Activated T-cell treated with anti-CD3 and anti-CD28 coated beads for 4 hours (primary cell): ENCODE results near the gene RAD9A.

Experiments
- DNase-seq: peaks from one replicate; pipeline ENCODE4 v3.0.0-alpha.2; 2020

Gene RAD9A

GRCh38 chr11:67429038-67429668, 37.4 kb downstream of the RAD9A start:
- no peak for DNase-seq

DNA sequence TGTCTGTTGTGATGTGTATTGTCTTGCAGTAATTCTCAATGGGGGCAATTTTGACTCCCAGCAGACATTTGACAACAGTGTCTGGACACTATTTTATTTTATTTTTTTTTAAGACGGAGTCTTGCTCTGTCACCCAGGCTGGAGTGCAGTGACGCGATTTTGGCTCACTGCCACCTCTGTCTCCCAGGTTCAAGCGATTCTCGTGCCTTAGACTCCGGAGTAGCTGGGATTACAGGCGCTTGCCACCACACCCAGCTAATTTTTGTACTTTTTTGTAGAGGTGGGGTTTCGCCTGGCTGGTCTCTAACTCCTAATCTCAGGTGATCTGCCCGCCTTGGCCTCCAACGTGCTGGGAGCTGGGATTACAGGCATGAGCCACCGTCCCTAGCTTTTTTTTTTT, 37.9 kb downstream of the RAD9A start:
- no peak for DNase-seq

DNA sequence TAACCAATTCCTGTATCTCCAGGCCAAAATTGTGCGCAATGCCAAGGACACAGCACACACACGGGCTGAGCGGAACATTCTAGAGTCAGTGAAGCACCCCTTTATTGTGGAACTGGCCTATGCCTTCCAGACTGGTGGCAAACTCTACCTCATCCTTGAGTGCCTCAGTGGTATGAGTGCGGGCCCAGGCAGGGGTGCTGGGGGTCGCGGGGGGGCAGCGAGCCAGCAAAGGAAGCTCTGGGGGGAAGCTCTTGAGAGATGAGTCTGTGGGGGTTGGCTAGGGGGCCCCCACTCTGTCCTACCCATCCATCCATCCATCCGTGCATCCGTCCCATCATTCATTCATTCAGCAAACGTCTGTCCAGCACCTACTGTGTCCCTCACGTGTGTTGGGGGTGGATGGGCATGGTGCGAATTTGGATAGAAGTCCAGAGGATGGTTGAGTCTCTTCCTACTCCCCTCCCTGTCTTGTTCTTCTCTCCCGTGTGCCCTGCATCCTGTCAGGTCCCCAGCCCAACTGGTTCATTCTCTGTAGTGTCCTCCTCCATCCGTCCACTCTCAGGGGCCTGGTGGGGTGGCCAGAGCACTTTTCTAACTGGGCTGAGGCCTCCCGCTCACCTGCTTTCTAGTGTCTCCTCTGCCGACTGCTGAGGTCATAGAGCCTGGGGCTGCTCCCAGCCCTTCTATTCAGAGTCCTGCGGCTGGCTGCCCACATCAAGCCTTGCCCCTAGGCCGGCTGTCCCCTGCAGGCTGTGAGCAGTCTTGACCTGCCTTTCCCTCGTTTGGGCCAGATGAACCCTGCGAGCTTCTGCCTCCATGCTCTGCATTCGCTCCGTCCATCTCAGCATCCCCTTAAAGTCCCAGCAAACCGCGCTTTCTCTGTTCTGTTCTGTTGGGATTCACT, 39.8 kb downstream of the RAD9A start:
- no peak for DNase-seq

DNA sequence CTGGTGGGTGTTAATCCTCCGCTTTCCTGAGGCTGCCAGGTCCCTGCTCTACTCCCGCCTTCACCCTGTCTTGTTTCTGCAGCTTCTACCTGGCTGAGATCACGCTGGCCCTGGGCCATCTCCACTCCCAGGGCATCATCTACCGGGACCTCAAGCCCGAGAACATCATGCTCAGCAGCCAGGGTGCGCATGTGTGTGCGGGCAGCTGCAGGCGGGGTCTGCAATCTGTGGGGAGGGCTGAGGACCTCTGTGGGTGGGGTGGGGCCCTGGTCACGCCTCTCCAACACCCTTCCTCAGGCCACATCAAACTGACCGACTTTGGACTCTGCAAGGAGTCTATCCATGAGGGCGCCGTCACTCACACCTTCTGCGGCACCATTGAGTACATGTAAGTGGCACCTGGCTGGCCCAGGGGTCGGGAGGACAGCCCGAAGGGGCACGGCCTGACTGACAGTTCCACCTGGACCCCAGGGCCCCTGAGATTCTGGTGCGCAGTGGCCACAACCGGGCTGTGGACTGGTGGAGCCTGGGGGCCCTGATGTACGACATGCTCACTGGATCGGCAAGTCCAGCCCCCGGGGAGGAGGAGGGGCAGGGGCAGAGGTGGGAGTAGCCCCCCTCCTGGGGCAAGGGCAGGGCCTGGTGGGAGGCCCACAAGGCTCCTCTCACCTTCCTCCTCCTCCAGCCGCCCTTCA, 41.0 kb downstream of the RAD9A start:
- no peak for DNase-seq

DNA sequence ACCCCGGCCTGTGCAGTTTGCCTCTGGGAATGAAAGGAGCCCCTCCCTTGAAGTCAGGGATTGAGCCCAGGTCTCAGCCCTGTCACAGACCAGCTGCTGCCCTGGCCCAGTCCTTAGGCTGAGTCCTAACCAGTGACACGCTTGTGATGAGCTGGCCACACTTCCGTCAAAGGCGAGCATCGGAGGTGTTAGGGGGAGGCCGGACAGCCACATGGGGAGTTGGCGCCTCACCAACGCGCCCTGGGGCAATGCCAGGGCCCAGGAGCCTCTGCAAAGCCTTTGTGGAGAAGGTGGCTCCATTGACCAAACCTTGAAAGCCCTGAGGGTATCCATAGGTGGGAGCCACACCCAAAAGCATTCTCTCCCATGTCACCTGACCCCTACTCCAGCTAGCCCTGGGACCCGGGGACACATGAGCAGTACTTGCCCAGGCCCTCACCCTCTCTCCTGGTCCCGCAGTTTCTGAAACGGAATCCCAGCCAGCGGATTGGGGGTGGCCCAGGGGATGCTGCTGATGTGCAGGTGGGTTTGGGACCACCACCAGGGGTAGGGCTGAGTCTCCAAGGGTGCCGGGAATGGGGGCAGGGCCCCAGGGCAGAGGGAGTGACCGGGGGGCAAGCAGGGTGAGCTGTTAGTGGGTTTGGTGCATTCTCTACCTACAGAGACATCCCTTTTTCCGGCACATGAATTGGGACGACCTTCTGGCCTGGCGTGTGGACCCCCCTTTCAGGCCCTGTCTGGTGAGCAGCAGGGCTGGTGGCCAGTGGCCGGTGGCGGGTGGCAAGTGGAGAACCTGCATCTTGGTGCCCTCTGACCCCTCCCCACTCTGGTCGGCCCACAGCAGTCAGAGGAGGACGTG, 42.0 kb downstream of the RAD9A start:
- DNase-seq: no peak

GRCh38 chr11:67434395-67434881, 42.7 kb downstream of the RAD9A start:
- DNase-seq: no peak

DNA sequence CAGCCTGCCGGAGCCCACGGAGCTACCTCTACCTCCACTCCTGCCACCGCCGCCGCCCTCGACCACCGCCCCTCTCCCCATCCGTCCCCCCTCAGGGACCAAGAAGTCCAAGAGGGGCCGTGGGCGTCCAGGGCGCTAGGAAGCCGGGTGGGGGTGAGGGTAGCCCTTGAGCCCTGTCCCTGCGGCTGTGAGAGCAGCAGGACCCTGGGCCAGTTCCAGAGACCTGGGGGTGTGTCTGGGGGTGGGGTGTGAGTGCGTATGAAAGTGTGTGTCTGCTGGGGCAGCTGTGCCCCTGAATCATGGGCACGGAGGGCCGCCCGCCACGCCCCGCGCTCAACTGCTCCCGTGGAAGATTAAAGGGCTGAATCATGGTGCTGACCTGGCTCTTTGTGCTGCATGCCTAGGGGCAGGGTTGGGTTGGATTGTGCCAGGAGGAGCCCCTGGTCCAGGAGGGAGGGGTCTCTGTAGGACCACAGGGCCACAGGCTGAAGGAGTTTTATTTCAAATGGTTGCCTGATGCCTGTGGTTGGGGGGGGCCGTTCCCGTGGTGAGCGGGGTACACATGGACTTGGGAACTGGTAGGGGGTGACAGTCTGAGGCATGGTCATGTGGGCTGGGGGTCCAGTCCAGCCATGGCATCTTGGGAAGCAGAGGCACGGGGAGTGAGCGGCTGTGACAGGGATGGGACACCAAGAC, 43.4 kb downstream of the RAD9A start:
- no peak for DNase-seq

- no peak for DNase-seq
These were observed 44.1 kb downstream of the RAD9A start for GRCh38 chr11:67435727-67436458.

DNA sequence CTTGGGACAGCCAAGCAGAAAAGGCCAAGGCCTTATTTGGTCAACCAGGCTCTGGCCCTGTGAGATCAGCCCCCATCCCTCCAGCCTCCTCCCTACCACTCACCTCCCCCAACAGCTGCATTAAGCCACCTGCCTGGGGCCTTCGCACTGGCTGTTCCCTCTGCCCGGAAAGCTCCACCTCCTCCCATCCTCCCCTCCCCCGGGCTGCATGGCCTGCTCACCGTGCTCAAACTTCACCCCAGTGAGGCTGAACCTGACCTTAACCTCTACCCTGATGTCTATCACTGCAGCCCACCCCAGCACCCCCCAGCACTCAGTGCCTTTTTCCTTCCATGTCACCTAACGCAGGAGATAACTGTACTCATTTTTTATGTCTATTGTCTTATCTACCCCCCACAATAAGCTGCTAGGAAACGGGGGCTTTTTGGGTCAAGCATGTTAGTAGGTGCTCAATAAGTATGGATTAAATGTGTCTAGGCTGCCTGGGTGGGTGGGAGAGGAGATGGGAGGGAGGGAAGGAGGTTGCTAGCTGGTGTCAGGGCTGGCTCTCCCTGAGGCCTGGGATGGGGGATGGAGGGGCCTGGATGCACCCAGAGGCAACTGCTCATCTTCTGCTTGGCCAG, 44.8 kb downstream of the RAD9A start:
- DNase-seq: peak; percentile 54

DNA sequence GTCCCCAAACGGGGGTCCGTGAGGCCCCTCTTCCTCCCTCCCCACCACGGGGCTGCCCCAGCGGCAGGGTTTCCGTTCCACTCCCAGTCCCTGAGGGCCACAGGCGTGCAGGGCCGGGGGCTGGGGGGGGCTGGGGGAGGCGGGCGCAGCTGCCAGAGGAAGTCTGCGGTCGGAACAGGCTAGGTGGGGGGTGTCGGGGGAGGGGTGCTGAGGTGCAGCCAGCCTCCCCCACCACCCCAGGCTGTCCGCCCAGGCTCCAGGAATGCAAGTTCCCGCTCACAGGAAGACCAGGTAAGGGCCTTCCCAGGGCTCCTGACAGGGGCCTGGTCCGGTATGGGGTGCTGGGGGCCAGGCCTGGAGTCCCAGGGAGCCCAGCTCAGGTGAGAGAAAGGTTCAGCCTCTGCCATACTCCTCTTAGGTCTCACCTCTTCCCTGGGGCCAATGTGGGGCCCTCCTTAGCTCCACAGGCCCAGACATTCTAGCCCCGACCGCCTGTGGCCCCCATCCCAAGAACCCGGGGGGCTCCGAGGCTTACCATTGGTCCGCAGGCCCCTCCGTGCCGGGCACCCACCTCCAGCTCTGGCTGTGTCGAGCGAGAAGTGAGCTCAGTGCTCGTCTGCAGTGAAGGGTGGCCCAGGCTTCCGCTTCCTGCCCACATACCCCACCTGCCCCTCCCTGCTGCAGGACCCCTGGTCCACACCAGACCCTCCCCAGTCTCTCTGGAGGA, 45.5 kb downstream of the RAD9A start, which contains the start of gene PTPRCAP:
Gene PTPRCAP, minus strand, starts transcription at position 601 of the 727 bp plus-strand sequence. Its CDS starts 63 bp downstream, at position 538.
- peak; percentile 66 for DNase-seq

DNA sequence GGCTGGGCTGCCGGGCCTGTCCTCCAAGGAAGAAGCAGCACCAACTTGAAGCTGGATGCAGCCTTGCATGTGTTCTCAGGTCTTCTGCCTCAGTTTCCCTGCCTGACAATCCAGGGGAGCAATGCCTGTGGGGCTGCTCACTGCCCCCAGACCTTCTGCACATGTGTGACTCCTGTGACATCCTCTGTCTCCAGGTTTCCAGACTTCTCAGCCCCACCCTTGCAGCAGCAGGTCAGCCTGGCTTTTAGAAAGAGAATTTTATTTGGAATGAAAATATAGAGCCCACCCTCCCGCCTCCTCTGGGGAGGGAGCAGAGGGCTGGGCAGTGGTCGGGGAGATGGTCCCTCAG, 46.0 kb downstream of the RAD9A start:
- DNase-seq: no peak

GRCh38 chr11:67438158-67438902, 46.5 kb downstream of the RAD9A start:
- DNase-seq: peak; percentile 65

DNA sequence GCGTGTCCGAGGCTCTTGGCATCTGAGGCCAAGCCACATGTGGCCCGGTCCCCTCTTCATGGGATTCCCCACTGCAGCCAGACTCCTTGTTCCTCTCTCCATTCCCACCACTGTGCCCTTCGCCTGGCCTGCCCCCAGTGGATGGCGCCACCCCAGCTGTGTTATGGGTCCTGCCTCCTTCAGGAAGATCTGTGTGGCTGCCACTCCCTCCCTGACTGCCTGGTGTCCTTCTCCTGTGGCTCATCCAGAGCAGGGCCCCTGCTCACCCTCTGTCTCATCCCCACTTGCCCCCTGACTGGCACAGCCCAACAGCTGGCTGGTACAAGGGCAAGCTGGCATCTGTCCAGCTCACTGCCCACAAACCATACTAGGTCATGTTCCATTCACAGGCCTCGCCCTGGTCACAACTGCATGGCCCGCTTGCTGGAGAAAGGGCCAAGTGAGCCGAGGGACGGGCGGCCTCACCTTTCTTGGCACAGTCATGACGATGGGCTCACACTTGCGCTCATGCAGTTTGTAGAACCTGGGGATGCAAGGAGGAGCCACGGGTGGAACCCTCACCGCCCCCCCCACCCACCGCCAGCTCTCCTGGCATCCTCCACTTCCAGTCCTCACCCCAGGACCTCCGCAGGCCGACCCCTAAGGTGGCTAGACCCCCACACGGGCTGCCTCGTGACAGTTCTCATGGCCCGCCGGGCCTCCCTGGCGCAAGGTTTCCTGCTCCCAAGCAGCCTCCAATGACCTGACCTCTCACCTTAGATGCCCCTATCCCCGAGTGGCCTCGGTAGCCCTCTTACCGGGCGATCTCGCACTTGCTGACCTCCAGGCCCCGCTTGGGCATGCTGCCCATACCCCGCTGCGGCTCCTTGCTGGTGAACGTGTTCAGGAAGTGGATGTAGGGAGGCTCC, 47.8 kb downstream of the RAD9A start:
- no peak for DNase-seq

DNA sequence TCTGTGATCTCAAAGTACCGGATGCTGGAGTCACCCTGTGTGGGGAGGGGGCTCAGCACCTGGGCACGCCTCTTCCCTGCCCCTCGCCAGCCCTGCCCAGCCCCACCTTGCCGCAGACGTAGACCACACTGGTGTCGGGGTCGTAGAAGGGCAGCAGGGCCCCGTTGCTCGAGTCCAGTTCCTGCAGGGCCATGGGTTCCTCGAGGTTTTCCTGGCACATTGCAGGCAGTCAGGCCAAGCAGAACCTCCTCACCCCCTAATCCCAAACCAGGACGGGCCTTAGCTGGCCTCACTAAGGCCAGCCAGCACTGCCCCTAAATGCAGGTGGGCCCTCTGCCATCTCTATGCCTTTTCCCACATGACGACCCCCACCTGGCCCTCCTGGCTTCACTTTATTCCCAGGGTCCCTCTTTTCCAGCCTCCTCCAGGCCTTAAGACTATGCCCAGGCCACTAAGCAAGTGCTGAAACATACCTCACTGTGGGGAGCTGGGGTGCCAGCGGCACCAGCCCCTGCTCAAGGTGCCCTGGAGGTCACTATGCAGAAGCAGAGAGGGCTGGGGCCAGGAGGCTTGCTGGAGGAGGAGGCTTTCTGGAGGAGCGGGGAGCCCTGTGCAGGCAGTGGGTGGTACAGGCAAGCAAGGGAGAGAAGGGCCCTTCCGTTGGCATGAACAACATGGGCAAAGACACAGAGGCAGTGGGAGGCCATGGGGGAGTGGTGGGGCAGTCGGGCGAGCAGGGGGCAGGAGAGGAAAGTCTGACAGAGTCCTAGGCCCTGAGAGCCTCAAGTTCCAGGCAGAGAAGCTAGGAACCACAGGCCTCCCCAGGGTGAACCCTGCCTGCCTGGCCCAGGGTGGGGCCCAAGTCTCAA, 48.7 kb downstream of the RAD9A start:
- DNase-seq: no peak

- no peak for DNase-seq
These were observed 49.3 kb downstream of the RAD9A start for GRCh38 chr11:67441098-67441563.

DNA sequence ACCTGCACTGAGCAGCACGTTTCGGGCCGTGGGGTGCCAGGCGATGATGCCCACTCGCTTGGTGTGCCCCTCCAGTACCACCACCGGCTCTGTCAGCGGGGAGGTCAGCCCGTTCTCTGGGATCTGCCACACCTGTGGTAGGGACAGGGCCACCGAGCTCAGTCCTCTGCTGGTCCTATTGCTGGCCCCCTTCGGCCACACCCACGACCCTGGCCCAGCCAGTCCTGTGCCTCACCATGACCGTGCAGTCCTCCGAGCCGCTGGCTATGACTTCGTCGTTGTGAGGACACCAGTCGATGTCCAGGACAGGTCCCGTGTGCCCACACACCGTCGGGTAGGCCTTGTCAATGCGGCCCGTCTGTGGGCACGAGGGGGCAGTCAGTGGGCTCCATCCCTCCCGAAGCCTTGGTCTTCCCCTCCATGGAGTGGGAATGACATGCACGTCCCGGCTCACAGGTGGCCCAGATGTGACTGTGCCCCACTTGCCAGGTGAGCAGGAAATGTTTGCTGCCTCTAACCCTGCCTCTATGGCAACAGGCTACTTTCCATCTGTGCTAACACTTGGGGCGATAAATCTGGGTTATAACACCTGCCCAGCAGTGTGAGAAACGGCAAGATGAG, 50.1 kb downstream of the RAD9A start:
- DNase-seq: no peak
